GM12865 (cell line): ENCODE measurements around the gene FRMPD2.
A peak's percentile ranks its signal among the peaks of the same experiment; 100 is the strongest.
"Not testable (repeated sequence)": the region's sequence is repeated elsewhere in the genome, so short reads cannot be mapped to it uniquely, and the experiment has no call there.

Experiments used
- DNase-seq: peaks from one replicate; pipeline ENCODE4 v3.0.0; 2010; ENCODE audit warnings: low read depth
- H3K4me3 ChIP-seq: 2 replicates; pipeline ENCODE4 v1.5.1; 2011; ENCODE audit warnings: mild to moderate bottlenecking, low read depth, low read length, control low read depth
- CTCF ChIP-seq: IDR thresholded peaks from 2 replicates; pipeline ENCODE4 v1.5.1; 2011; ENCODE audit warnings: low read length, control low read depth, low read depth, inconsistent platforms; ENCODE audit not compliant: insufficient read depth; ENCODE audit errors: missing control alignments

FRMPD2 gene

GRCh38 chr10:48224296-48224695 lies 50.2 kb downstream of the FRMPD2 start:
- no peak for TF ChIP-seq CTCF
- DNase-seq: no peak

GRCh38 chr10:48221814-48222213 lies 52.7 kb downstream of the FRMPD2 start:
- TF ChIP-seq CTCF: no peak
- no peak overlapping the region for H3K4me3 ChIP-seq
- no peak for DNase-seq

More at GRCh38 chr10:48224296-48224695, 50.2 kb downstream of the FRMPD2 start:
- no peak overlapping the region for H3K4me3 ChIP-seq

- H3K4me3 ChIP-seq, DNase-seq: not testable (repeated sequence)
Observed at GRCh38 chr10:48221031-48221430, 53.5 kb downstream of the FRMPD2 start.

GRCh38 chr10:48219194-48219593 lies 55.3 kb downstream of the FRMPD2 start:
- DNase-seq: no peak
- no peak for TF ChIP-seq CTCF
- H3K4me3 ChIP-seq: no peak overlapping the region

GRCh38 chr10:48216744-48217143 lies 57.8 kb downstream of the FRMPD2 start:
- no peak for DNase-seq
- H3K4me3 ChIP-seq: no peak overlapping the region
- no peak for TF ChIP-seq CTCF

- DNase-seq: no peak
- no peak for TF ChIP-seq CTCF
- H3K4me3 ChIP-seq: no peak overlapping the region
Observed at GRCh38 chr10:48216204-48216505, 58.3 kb downstream of the FRMPD2 start.

GRCh38 chr10:48215486-48216203 lies 58.9 kb downstream of the FRMPD2 start:
- H3K4me3 ChIP-seq: no peak overlapping the region
- peak; percentile 76 for TF ChIP-seq CTCF
- peak; percentile 77 for DNase-seq
